GM23338 (cell line): Measurements from ENCODE around the gene PHLDB3.

Experiments
- CREB1 ChIP-seq: fragments of 250-450 bp; sonication (Bioruptor Pico); IDR thresholded peaks from 2 replicates; pipeline ENCODE4 v1.5.0; 2020; ENCODE audit warnings: low read depth, mild to moderate bottlenecking, moderate library complexity
- CTCF ChIP-seq, 2 experiments: fragments of 200-600 bp in 1 of 2; sonication (generic) in 1 of 2; conservative IDR thresholded peaks; 2 replicates each; pipeline versions ENCODE4 v1.5.1 to v1.6.1; 2016 to 2017; ENCODE audit warnings: antibody characterized with exemption in 2 of 2, low read depth in 2 of 2, mild to moderate bottlenecking in 2 of 2, moderate library complexity in 1 of 2
- EZH2 ChIP-seq: fragments of 200-600 bp; sonication (generic); IDR thresholded peaks from one replicate; pipeline ENCODE4 v1.8.0; 2017; ENCODE audit warnings: antibody characterized with exemption, mild to moderate bottlenecking, low read depth; ENCODE audit not compliant: unreplicated experiment
- POLR2AphosphoS5 ChIP-seq: IDR thresholded peaks from 2 replicates; pipeline ENCODE4 v1.6.1; 2016; ENCODE audit warnings: antibody characterized with exemption, low read depth
- ZNF114 ChIP-seq: fragments of 250-450 bp; sonication (Bioruptor Pico); IDR thresholded peaks from 2 replicates; pipeline ENCODE4 v1.5.0; 2020; ENCODE audit warnings: mild to moderate bottlenecking, moderate library complexity
- TF ChIP-seq, protein P1 (sequence below): IDR thresholded peaks from one replicate; pipeline ENCODE4 v1.6.1; 2018; ENCODE audit warnings: antibody characterized with exemption; ENCODE audit not compliant: unreplicated experiment

- TF ChIP-seq, protein P1, sequence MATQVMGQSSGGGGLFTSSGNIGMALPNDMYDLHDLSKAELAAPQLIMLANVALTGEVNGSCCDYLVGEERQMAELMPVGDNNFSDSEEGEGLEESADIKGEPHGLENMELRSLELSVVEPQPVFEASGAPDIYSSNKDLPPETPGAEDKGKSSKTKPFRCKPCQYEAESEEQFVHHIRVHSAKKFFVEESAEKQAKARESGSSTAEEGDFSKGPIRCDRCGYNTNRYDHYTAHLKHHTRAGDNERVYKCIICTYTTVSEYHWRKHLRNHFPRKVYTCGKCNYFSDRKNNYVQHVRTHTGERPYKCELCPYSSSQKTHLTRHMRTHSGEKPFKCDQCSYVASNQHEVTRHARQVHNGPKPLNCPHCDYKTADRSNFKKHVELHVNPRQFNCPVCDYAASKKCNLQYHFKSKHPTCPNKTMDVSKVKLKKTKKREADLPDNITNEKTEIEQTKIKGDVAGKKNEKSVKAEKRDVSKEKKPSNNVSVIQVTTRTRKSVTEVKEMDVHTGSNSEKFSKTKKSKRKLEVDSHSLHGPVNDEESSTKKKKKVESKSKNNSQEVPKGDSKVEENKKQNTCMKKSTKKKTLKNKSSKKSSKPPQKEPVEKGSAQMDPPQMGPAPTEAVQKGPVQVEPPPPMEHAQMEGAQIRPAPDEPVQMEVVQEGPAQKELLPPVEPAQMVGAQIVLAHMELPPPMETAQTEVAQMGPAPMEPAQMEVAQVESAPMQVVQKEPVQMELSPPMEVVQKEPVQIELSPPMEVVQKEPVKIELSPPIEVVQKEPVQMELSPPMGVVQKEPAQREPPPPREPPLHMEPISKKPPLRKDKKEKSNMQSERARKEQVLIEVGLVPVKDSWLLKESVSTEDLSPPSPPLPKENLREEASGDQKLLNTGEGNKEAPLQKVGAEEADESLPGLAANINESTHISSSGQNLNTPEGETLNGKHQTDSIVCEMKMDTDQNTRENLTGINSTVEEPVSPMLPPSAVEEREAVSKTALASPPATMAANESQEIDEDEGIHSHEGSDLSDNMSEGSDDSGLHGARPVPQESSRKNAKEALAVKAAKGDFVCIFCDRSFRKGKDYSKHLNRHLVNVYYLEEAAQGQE: no peak
- TF ChIP-seq POLR2AphosphoS5 (no peak), CTCF (conservative IDR thresholded peaks at IDR 0.05; ENCODE audit: low read depth in 2 of 2) (no peak), EZH2 (no peak), CREB1 (CRISPR knock-in tag) (no peak), ZNF114 (CRISPR knock-in tag) (no peak)
These were observed 40.3 kb downstream of the PHLDB3 start for GRCh38 chr19:43464134-43464775.
